Measurements from ENCODE around the gene PLCB2.

Gene PLCB2

GRCh38 chr15:40249477-40250303 lies 58.0 kb downstream of the PLCB2 start:
- TF ChIP-seq ZNF274 (IDR thresholded peaks at IDR 0.05; ENCODE audit: low read depth, low read length): no peak
- H3K4me3 ChIP-seq (ENCODE audit: low read length): no peak overlapping the region

- TF ChIP-seq ZNF274 (IDR thresholded peaks at IDR 0.05; ENCODE audit: low read depth, low read length): no peak
Measured at GRCh38 chr15:40248006-40248783, 59.5 kb downstream of the PLCB2 start.

GRCh38 chr15:40247406-40247971 lies 60.2 kb downstream of the PLCB2 start:
- H3K4me3 ChIP-seq (ENCODE audit: low read length): no peak overlapping the region
- TF ChIP-seq ZNF274 (IDR thresholded peaks at IDR 0.05; ENCODE audit: low read depth, low read length): no peak

More at GRCh38 chr15:40248006-40248783, 59.5 kb downstream of the PLCB2 start:
- H3K4me3 ChIP-seq (ENCODE audit: low read length): no peak overlapping the region

GRCh38 chr15:40246496-40247280 lies 61.0 kb downstream of the PLCB2 start:
- no peak for TF ChIP-seq ZNF274 (IDR thresholded peaks at IDR 0.05; ENCODE audit: low read depth, low read length)
- H3K4me3 ChIP-seq (ENCODE audit: low read length): no peak overlapping the region

GRCh38 chr15:40245666-40246450 lies 61.9 kb downstream of the PLCB2 start:
- no peak overlapping the region for H3K4me3 ChIP-seq (ENCODE audit: low read length)
- no peak for TF ChIP-seq ZNF274 (IDR thresholded peaks at IDR 0.05; ENCODE audit: low read depth, low read length)

- TF ChIP-seq ZNF274 (IDR thresholded peaks at IDR 0.05; ENCODE audit: low read depth, low read length): no peak
- H3K4me3 ChIP-seq (ENCODE audit: low read length): no peak overlapping the region
Measured at GRCh38 chr15:40244961-40245523, 62.7 kb downstream of the PLCB2 start.

- TF ChIP-seq ZNF274 (IDR thresholded peaks at IDR 0.05; ENCODE audit: low read depth, low read length): no peak
- H3K4me3 ChIP-seq (ENCODE audit: low read length): no peak overlapping the region
Measured at GRCh38 chr15:40243126-40243810, 64.5 kb downstream of the PLCB2 start.

GRCh38 chr15:40242601-40243000 lies 65.1 kb downstream of the PLCB2 start:
- no peak for TF ChIP-seq ZNF274 (IDR thresholded peaks at IDR 0.05; ENCODE audit: low read depth, low read length)
- H3K4me3 ChIP-seq (ENCODE audit: low read length): no peak overlapping the region

- H3K4me3 ChIP-seq (ENCODE audit: low read length): no peak overlapping the region
- TF ChIP-seq ZNF274 (IDR thresholded peaks at IDR 0.05; ENCODE audit: low read depth, low read length): no peak
Measured at GRCh38 chr15:40242213-40242599, 65.5 kb downstream of the PLCB2 start.

GRCh38 chr15:40241269-40242212 lies 66.2 kb downstream of the PLCB2 start:
- no peak overlapping the region for H3K4me3 ChIP-seq (ENCODE audit: low read length)
- TF ChIP-seq ZNF274 (IDR thresholded peaks at IDR 0.05; ENCODE audit: low read depth, low read length): no peak

- TF ChIP-seq ZNF274 (IDR thresholded peaks at IDR 0.05; ENCODE audit: low read depth, low read length): no peak
- no peak overlapping the region for H3K4me3 ChIP-seq (ENCODE audit: low read length)
Measured at GRCh38 chr15:40240619-40241221, 67.0 kb downstream of the PLCB2 start.
